ENCODE data around the gene PRPF6.

PRPF6 gene

GRCh38 chr20:64067733-64068307, 86.9 kb downstream of the PRPF6 start:
- no peak for DNase-seq

- no peak for DNase-seq
These were observed 87.7 kb downstream of the PRPF6 start for GRCh38 chr20:64068386-64069208.

- no peak for DNase-seq
These were observed 88.3 kb downstream of the PRPF6 start for GRCh38 chr20:64069209-64069613.

- DNase-seq: no peak
These were observed 88.8 kb downstream of the PRPF6 start for GRCh38 chr20:64069614-64070243.

GRCh38 chr20:64070244-64070993, 89.5 kb downstream of the PRPF6 start:
- DNase-seq: no peak

GRCh38 chr20:64071341-64072332, 90.7 kb downstream of the PRPF6 start:
- no peak for DNase-seq

GRCh38 chr20:64072498-64073063, 91.6 kb downstream of the PRPF6 start:
- no peak for DNase-seq

GRCh38 chr20:64073476-64074183, 92.7 kb downstream of the PRPF6 start:
- DNase-seq: no peak

GRCh38 chr20:64074184-64074789, 93.4 kb downstream of the PRPF6 start:
- no peak for DNase-seq

GRCh38 chr20:64074963-64075362, 94.0 kb downstream of the PRPF6 start:
- DNase-seq: no peak

- DNase-seq: no peak
These were observed 94.6 kb downstream of the PRPF6 start for GRCh38 chr20:64075556-64075955.

GRCh38 chr20:64076061-64076997, 95.4 kb downstream of the PRPF6 start:
- DNase-seq: no peak

GRCh38 chr20:64077094-64077493, 96.2 kb downstream of the PRPF6 start:
- no peak for DNase-seq

GRCh38 chr20:64077541-64077875, 96.6 kb downstream of the PRPF6 start:
- DNase-seq: no peak

GRCh38 chr20:64077876-64078551, 97.1 kb downstream of the PRPF6 start:
- DNase-seq: peak; percentile 44

- no peak for DNase-seq
These were observed 98.0 kb downstream of the PRPF6 start for GRCh38 chr20:64078934-64079272.

GRCh38 chr20:64079273-64080012, 98.5 kb downstream of the PRPF6 start, which contains the start of gene RGS19:
RGS19 (minus strand) TSS chr20:64079518; CDS start chr20:64076886, 2,632 bp downstream.
- peak; percentile 62 for DNase-seq
